GM12873 (cell line): ENCODE measurements around the gene OR2W3.

ENCODE experiments used
- CTCF ChIP-seq: IDR thresholded peaks from 2 replicates; pipeline ENCODE4 v1.5.1; 2012; ENCODE audit warnings: low read depth, mild to moderate bottlenecking, moderate library complexity, low read length, control low read depth; ENCODE audit not compliant: insufficient read depth; ENCODE audit errors: missing control alignments

The OR2W3 gene

GRCh38 chr1:247904122-247904521 is 8.7 kb downstream of the OR2W3 start:
- no peak for TF ChIP-seq CTCF

GRCh38 chr1:247905181-247905580 is 9.8 kb downstream of the OR2W3 start:
- no peak for TF ChIP-seq CTCF

DNA sequence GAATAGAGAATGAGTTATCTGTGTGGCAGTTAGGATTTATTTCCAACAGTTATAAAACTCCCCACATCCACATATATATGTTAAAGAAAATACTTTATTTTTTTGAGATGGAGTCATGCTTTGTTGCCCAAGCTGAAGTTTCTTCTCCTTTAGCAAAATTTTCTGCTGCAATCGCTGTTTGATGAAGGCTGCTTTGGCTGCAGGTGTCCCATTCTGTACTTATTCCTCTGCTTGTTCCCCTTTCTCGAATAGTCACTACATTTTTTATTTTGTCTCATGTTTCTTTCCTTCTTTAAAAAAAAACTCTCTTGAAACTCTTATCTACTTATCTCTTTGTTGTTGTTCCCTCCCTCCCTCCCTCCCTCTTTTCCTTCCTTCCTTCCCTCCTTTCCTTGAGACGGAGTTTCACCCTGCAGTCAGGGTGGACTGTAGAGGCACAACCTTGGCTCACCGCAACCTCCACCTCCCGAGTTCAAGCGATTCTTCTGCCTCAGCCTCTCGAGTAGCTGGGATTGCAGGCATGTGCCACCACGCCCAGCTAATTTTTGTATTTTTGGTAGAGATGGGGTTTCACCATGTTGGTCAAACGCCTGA is 10.6 kb downstream of the OR2W3 start:
- TF ChIP-seq CTCF = no peak

DNA sequence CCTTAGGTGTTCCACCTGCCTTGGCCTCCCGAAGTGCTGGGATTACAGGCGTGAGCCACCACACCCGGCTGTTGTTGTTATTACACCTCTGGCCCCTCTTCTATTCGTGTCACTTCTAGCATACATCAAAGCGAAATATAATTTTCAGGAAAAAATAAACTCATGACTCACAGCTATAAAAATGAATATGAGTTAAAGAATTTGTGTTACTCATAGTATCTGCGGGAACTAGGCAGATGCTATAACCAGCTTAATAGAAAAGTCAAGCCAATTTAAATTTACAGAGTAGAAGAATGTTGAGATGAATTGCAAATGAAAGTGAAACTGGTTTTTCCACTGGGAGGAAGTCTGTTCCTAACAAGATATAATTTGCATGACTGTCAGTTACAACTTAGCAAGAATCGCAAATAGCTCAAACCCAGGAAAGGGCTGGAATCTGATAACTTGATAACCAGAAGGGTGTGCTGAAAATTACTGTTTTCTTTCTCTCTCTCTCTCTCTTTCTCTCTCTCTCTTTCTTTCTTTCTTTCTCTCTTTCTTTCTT is 11.2 kb downstream of the OR2W3 start:
- TF ChIP-seq CTCF = no peak

DNA sequence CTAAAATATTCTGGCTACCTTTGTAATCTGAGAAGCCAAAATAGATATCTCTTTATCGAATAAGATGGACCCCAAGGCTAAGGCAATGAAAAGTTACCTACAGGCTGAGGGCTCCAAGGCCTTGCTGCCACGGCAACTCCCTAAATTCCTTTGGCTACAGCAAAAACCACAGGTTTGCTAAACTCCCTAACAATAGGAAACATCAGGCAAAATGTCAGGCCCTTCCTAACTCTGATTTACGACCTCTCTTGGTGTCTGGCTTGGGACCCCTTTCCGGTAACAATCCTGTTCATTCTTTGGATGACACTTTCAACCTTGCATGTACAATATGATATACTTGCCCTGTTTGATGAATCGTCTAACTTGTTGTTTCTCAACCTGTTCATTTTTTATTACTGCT is 13.4 kb downstream of the OR2W3 start:
- no peak for TF ChIP-seq CTCF

DNA sequence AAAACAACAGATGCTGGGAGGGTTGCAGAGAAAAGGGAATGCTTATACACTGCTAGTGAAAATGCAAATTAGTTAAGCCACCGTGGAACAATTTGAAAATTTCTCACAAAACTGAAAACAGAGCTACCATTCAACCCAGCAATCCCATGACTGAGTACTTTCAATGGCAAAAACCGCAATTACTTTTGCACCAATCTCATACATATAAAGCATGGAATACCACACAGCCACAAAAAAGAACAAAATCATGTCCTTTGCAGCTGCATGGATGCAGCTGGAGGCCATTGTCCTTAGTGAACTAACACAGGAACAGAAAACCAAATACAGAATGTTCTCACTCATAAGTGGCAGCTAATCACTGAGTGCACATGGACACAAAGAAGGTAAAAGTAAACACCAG is 18.4 kb downstream of the OR2W3 start:
- TF ChIP-seq CTCF = no peak

- TF ChIP-seq CTCF = no peak
Measured at GRCh38 chr1:247914941-247915662, 19.7 kb downstream of the OR2W3 start.
